ENCODE results near the gene HLCS. TPM values are rescaled to one million over a fixed set of nuclear protein-coding genes. Genes with fewer than 3 reads are reported as not detected.

Gene HLCS
- total RNA-seq, 1 experiment from 2014 or later = 12.7 TPM

- no peaks in the 10 kb centered on the region for H3K23me2 ChIP-seq (ENCODE audit: insufficient read length, low read depth, low read length, poor library complexity, severe bottlenecking)
- no peak overlapping the region for H2BK12ac ChIP-seq (ENCODE audit: insufficient read length, low read depth, low read length)
- no peak overlapping the region for H3K23ac ChIP-seq (ENCODE audit: insufficient read length, low read depth, low read length)
- no peak overlapping the region for H2BK120ac ChIP-seq (ENCODE audit: low read depth, low read length, poor library complexity, severe bottlenecking)
- H3K4me2 ChIP-seq (ENCODE audit: insufficient read depth, insufficient read length, low read length) = no peak overlapping the region
- H2BK20ac ChIP-seq (ENCODE audit: low read depth, low read length, poor library complexity, severe bottlenecking) = no peak overlapping the region
- H4K91ac ChIP-seq (ENCODE audit: insufficient read length, low read depth, low read length) = no peak overlapping the region
- WGBS (ENCODE audit: extremely low coverage, insufficient read length, low lambda C conversion rate) = no CpG with 5 or more reads among the region's 5 CpGs
- H3K4me3 Mint-ChIP-seq = no peak overlapping the region
- no peaks in the 10 kb centered on the region for H4K20me1 ChIP-seq (ENCODE audit: control insufficient read depth, insufficient read depth, insufficient read length)
- H2AFZ ChIP-seq (ENCODE audit: low read length) = no peak overlapping the region
- no peak for DNase-seq
- H4K8ac ChIP-seq (replicated peaks; ENCODE audit: insufficient read length, low read depth, low read length) = no peak overlapping the region
- no peak overlapping the region for H3K4ac ChIP-seq (ENCODE audit: low read depth, low read length)
- H3K4me1 Mint-ChIP-seq = peaks cover 0 to 4% of the 10 kb centered on the region in 2 experiments; a peak in 1 of 4 replicates
- no peak overlapping the region for H2BK5ac ChIP-seq (ENCODE audit: insufficient read length, low read length)
- no peaks in the 10 kb centered on the region for H3K9me3 Mint-ChIP-seq
- no peaks in the 10 kb centered on the region for H3K4me1 ChIP-seq (ENCODE audit: insufficient read depth, low read length)
- H3K27me3 Mint-ChIP-seq (ENCODE audit: low read depth) = no peaks in the 10 kb centered on the region
- H3K9me3 ChIP-seq (ENCODE audit: control insufficient read depth, low read depth, low read length) = no peaks in the 10 kb centered on the region
- no peaks in the 10 kb centered on the region for H3K79me2 ChIP-seq (ENCODE audit: insufficient read depth, low read length)
- H3K9ac ChIP-seq (ENCODE audit: extremely low read depth, insufficient read length, low read length) = no peak overlapping the region
- no peaks in the 10 kb centered on the region for H3K27me3 ChIP-seq (ENCODE audit: insufficient read depth, low read length)
- no peaks in the 10 kb centered on the region for H3K36me3 Mint-ChIP-seq (ENCODE audit: insufficient read depth in 1 of 3, low read depth in 3 of 3)
- no peaks in the 10 kb centered on the region for H3K79me1 ChIP-seq (ENCODE audit: insufficient read depth, low read depth, low read length, poor library complexity, severe bottlenecking)
- no peak overlapping the region for H3K56ac ChIP-seq (ENCODE audit: insufficient read length, low read depth, low read length)
- no peak for TF ChIP-seq CTCF (conservative IDR thresholded peaks at IDR 0.05)
- no peak overlapping the region for H2BK15ac ChIP-seq (ENCODE audit: low read depth, low read length)
- no peak overlapping the region for H2AK5ac ChIP-seq (ENCODE audit: insufficient read length, low read length)
- H3K18ac ChIP-seq (ENCODE audit: insufficient read length, low read depth, low read length) = no peak overlapping the region
- H3K27ac ChIP-seq (ENCODE audit: insufficient read length, low read depth, low read length) = no peak overlapping the region
- H3T11ph ChIP-seq (ENCODE audit: low read length) = no peak overlapping the region
- no peak overlapping the region for H3K27ac Mint-ChIP-seq
- no peak overlapping the region for H3K14ac ChIP-seq (ENCODE audit: insufficient read depth, low read length)
- no peak overlapping the region for H4K5ac ChIP-seq (ENCODE audit: insufficient read length, low read depth, low read length)
Observed at GRCh38 chr21:36825658-36826057, 140.8 kb downstream of the HLCS start.

Measured in H9 (cell line).